ENCODE measurements around the gene FAM83F.

DNA sequence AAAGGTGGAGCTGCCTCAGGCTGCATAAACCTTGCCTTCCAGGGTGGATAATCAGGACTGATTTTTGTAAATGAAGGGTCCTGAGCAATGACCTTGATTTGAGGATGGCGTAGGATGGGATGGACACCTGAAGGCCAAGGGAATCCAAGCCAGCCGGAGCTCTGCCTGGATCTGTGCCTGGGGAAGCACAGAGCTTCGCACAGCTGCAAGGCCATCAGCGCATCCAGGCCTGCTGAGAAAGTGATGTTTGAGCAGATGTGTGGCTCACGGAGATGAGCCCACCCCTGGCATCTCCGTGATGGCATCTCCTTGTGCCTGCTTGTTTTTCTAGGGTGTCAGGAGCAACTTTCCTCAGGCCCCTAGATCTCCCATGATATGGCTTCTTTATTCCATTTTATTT is 23.3 kb downstream of the FAM83F start:
- TF ChIP-seq, protein P1, sequence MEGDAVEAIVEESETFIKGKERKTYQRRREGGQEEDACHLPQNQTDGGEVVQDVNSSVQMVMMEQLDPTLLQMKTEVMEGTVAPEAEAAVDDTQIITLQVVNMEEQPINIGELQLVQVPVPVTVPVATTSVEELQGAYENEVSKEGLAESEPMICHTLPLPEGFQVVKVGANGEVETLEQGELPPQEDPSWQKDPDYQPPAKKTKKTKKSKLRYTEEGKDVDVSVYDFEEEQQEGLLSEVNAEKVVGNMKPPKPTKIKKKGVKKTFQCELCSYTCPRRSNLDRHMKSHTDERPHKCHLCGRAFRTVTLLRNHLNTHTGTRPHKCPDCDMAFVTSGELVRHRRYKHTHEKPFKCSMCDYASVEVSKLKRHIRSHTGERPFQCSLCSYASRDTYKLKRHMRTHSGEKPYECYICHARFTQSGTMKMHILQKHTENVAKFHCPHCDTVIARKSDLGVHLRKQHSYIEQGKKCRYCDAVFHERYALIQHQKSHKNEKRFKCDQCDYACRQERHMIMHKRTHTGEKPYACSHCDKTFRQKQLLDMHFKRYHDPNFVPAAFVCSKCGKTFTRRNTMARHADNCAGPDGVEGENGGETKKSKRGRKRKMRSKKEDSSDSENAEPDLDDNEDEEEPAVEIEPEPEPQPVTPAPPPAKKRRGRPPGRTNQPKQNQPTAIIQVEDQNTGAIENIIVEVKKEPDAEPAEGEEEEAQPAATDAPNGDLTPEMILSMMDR (optimal IDR thresholded peaks at IDR 0.05 in 1 of 3, IDR thresholded peaks at IDR 0.05 in 1 of 3, conservative IDR thresholded peaks at IDR 0.05 in 1 of 3; ENCODE audit: extremely low read depth in 1 of 3, insufficient read depth in 2 of 3, low read length in 3 of 3), result no peak
- no peak for TF ChIP-seq EZH2 (IDR thresholded peaks at IDR 0.05; ENCODE audit: low read length)
